IMR-90 (cell line): ENCODE measurements around the gene DNMT1. TPM values are rescaled to one million over a fixed set of nuclear protein-coding genes. Genes with fewer than 3 reads are reported as not detected.

Experiments
- ATAC-seq: fragments of 200-7000 bp; cut with Tn5 transposase; 2 replicates; pipeline ENCODE4 v1.9.1; 2020; ENCODE audit warnings: low read depth, mild to moderate bottlenecking, moderate library complexity
- BruUV-seq: library from RNA; stranded (reverse); fragments of 400-500 nt; replicated peaks from 2 replicates; lab custom pipeline; 2021; lab: Mats Ljungman, UMichigan
- CTCF ChIA-PET: fragments of 300-600 bp; formaldehyde crosslinking; extraction: SDS; loops from one replicate; lab custom pipeline; 2021; ENCODE audit warnings: antibody characterized with exemption; lab: Yijun Ruan, JAX
- POLR2A ChIA-PET: fragments of 300-600 bp; sonication (Branson Sonifier 250); formaldehyde crosslinking; loops from one replicate; lab custom pipeline; 2022; ENCODE audit warnings: antibody characterized with exemption; ENCODE audit not compliant: unreplicated experiment; lab: Charles Lee
- DNase-seq: peaks from one replicate; pipeline ENCODE4 v3.0.0; 2013
- H2AFZ ChIP-seq: replicated peaks from 2 replicates; pipeline ENCODE3; 2013; ENCODE audit warnings: low read length, mild to moderate bottlenecking; ENCODE audit not compliant: poor library complexity
- H2AK5ac ChIP-seq: 2 replicates; pipeline ENCODE4 v1.6.1; 2013; ENCODE audit warnings: low read depth, low read length, inconsistent platforms
- H2AK9ac ChIP-seq: replicated peaks from 2 replicates; pipeline ENCODE3; 2013; ENCODE audit warnings: mild to moderate bottlenecking, low read depth, low read length, moderate library complexity; ENCODE audit not compliant: poor library complexity
- H2BK120ac ChIP-seq: 2 replicates; pipeline ENCODE4 v1.6.1; 2013; ENCODE audit warnings: low read depth, low read length, inconsistent platforms
- H2BK15ac ChIP-seq: 3 replicates; pipeline ENCODE4 v1.6.1; 2013; ENCODE audit warnings: low read depth, low read length, inconsistent platforms
- H2BK20ac ChIP-seq: 2 replicates; pipeline ENCODE4 v1.6.1; 2013; ENCODE audit warnings: low read depth, mild to moderate bottlenecking, inconsistent platforms, low read length, moderate library complexity
- H2BK5ac ChIP-seq: 2 replicates; pipeline ENCODE4 v1.6.1; 2013; ENCODE audit warnings: mild to moderate bottlenecking, low read depth, low read length, inconsistent platforms; ENCODE audit not compliant: poor library complexity, severe bottlenecking
- H3K14ac ChIP-seq: replicated peaks from 2 replicates; pipeline ENCODE4 v1.6.1; 2013; ENCODE audit warnings: low read depth, low read length, inconsistent platforms
- H3K18ac ChIP-seq: 2 replicates; pipeline ENCODE4 v1.6.1; 2013; ENCODE audit warnings: low read depth, low read length, control low read depth
- H3K23ac ChIP-seq: 2 replicates; pipeline ENCODE4 v1.6.1; 2013; ENCODE audit warnings: low read depth, low read length, inconsistent platforms
- H3K27ac ChIP-seq: 2 replicates; pipeline ENCODE4 v1.5.1; 2013; ENCODE audit warnings: mild to moderate bottlenecking, control low read depth, low read length; ENCODE audit not compliant: insufficient read depth
- H3K27me3 ChIP-seq: 2 replicates; pipeline ENCODE4 v1.6.1; 2013; ENCODE audit warnings: low read length; ENCODE audit not compliant: control insufficient read depth, insufficient read depth
- H3K36me3 ChIP-seq: 2 replicates; pipeline ENCODE4 v1.6.1; 2013; ENCODE audit warnings: low read length, mixed read lengths; ENCODE audit not compliant: control insufficient read depth, insufficient read depth
- H3K4ac ChIP-seq: 2 replicates; pipeline ENCODE4 v1.6.1; 2013; ENCODE audit warnings: low read depth, low read length, inconsistent platforms
- H3K4me1 ChIP-seq: 2 replicates; pipeline ENCODE4 v1.6.1; 2013; ENCODE audit warnings: low read length, mixed read lengths; ENCODE audit not compliant: control insufficient read depth, insufficient read depth
- H3K4me2 ChIP-seq: 2 replicates; pipeline ENCODE4 v1.6.1; 2013; ENCODE audit warnings: low read depth, mild to moderate bottlenecking, control low read depth, low read length, moderate library complexity
- H3K4me3 ChIP-seq: 2 replicates; pipeline ENCODE4 v1.5.1; 2013; ENCODE audit warnings: low read depth, mild to moderate bottlenecking, control low read depth, low read length, moderate library complexity; ENCODE audit not compliant: insufficient read depth
- H3K56ac ChIP-seq: 2 replicates; pipeline ENCODE4 v1.6.1; 2013; ENCODE audit warnings: low read length, inconsistent platforms; ENCODE audit not compliant: insufficient read depth; ENCODE audit errors: extremely low read depth
- H3K79me1 ChIP-seq, 2 experiments: 2 replicates each; pipeline ENCODE4 v1.6.1; 2013; ENCODE audit warnings: low read length in 2 of 2, inconsistent platforms in 1 of 2, low read depth in 1 of 2
- H3K9ac ChIP-seq: 2 replicates; pipeline ENCODE4 v1.6.1; 2013; ENCODE audit warnings: low read depth, low read length, control low read depth
- H3K9me1 ChIP-seq: 2 replicates; pipeline ENCODE4 v1.6.1; 2013; ENCODE audit warnings: low read length, inconsistent platforms; ENCODE audit not compliant: insufficient read depth
- H3K9me3 ChIP-seq: 2 replicates; pipeline ENCODE4 v1.6.1; 2013; ENCODE audit warnings: low read length; ENCODE audit not compliant: control insufficient read depth, insufficient read depth
- H4K20me1 ChIP-seq: 2 replicates; pipeline ENCODE4 v1.6.1; 2013; ENCODE audit warnings: low read length, inconsistent platforms; ENCODE audit not compliant: insufficient read depth
- H4K5ac ChIP-seq: 2 replicates; pipeline ENCODE4 v1.6.1; 2013; ENCODE audit warnings: mild to moderate bottlenecking, low read depth, low read length, control low read depth
- H4K8ac ChIP-seq, 2 experiments: 2 replicates each; pipeline ENCODE4 v1.6.1; 2013; ENCODE audit warnings: low read depth in 2 of 2, low read length in 2 of 2, control low read depth in 1 of 2, inconsistent platforms in 1 of 2
- H4K91ac ChIP-seq: 2 replicates; pipeline ENCODE4 v1.6.1; 2013; ENCODE audit warnings: low read depth, low read length, inconsistent platforms; ENCODE audit not compliant: insufficient read depth
- MAZ ChIP-seq: IDR thresholded peaks from 2 replicates; pipeline ENCODE4 v1.6.1; 2012; ENCODE audit warnings: low read depth, mild to moderate bottlenecking, low read length, improper control_type of control experiment, moderate library complexity, borderline replicate concordance
- WGBS, 2 experiments: methylation state at CpG; one replicate each; pipeline versions ENCODE4 v1.1.5 to v1.1.7; 2013; ENCODE audit warnings: missing lambda C conversion rate in 2 of 2; ENCODE audit not compliant: insufficient read length in 1 of 2; ENCODE audit errors: extremely low coverage in 2 of 2; 5-methylcytosine and 5-hydroxymethylcytosine counted together
- dilution Hi-C: fragments of 300-500 bp; cut with HindIII; formaldehyde crosslinking; loops from one replicate; pipeline ENCODE4 v1.14.3; 2018; ENCODE audit warnings: low sequenced_read_pairs; ENCODE audit not compliant: unreplicated experiment
- in situ Hi-C: fragments of 300-500 bp; cut with MboI; formaldehyde crosslinking; loops from 3 replicates; pipeline ENCODE4 v1.14.3; 2019; ENCODE audit warnings: low sequenced_read_pairs, inconsistent platforms, mixed read lengths
- intact Hi-C: fragments of 100-400 bp; cut with micrococcal nuclease; formaldehyde crosslinking; loops from 2 replicates; pipeline ENCODE4 v1.10.0; 2022
- polyA plus RNA-seq, 3 experiments: library from polyadenylated mRNA; depleted of rRNA; stranded (reverse); fragments of >200 nt; gene quantifications; 2 replicates each; pipeline ENCODE4 v1.2.3, GENCODE V29; 2012; ENCODE audit warnings: low replicate concordance in 1 of 3
- total RNA-seq: library from RNA; depleted of rRNA; stranded (reverse); fragments of >200 nt; gene quantifications from 2 replicates; pipeline ENCODE4 v1.2.3, GENCODE V29; 2012

DNMT1 gene
- total and polyA plus RNA-seq, 2 of the 4 experiments (the other 2 are of a cell fraction), result 26.2 to 83.6 TPM

- in situ Hi-C loops (no loop called here), dilution Hi-C loops (no loop called here), intact Hi-C loops (no loop called here)
- H3K4me1 ChIP-seq, result peaks cover 4% of the 10 kb centered on the region; the same call in 1 of the 2 replicates
- H3K27ac ChIP-seq, result no peak overlapping the region
- H2BK5ac ChIP-seq, result no peak overlapping the region
- H2BK120ac ChIP-seq, result no peak overlapping the region
- H2BK20ac ChIP-seq, result no peak overlapping the region
- peaks cover 19 to 55% of the 10 kb centered on the region in 2 experiments for H3K79me1 ChIP-seq
- H2BK15ac ChIP-seq, result no peak overlapping the region
- no peak overlapping the region for H3K14ac ChIP-seq
- peaks cover 40% of the 10 kb centered on the region for H3K36me3 ChIP-seq
- no CpG with 5 or more reads among the region's 1 CpG for WGBS, 2 experiments
- H2AFZ ChIP-seq, result no peak overlapping the region
- H3K4ac ChIP-seq, result no peak overlapping the region
- no peak overlapping the region for H4K91ac ChIP-seq
- BruUV-seq, result no TSS peak
- no peak overlapping the region for H3K4me3 ChIP-seq
- no peak overlapping the region for H2AK5ac ChIP-seq
- H3K9ac ChIP-seq, result no peak overlapping the region
- no peak overlapping the region for H4K5ac ChIP-seq
- DNase-seq (no peak), ATAC-seq (no peak)
- peaks cover 3% of the 10 kb centered on the region for H3K9me1 ChIP-seq
- TF ChIP-seq MAZ, result no peak
- CTCF ChIA-PET, result interaction anchor here (0.5 to 0.6 kb wide), 3 partner anchors 35 to 297 kb away, joined by 3 to 4 read pairs (median 3); no protein-coding TSS in a partner anchor
- peaks cover 38% of the 10 kb centered on the region for H4K20me1 ChIP-seq
- H3K56ac ChIP-seq, result no peak overlapping the region
- H4K8ac ChIP-seq, result no peak overlapping the region
- POLR2A ChIA-PET, result no interaction called here
- no peak overlapping the region for H2AK9ac ChIP-seq
- no peaks in the 10 kb centered on the region for H3K27me3 ChIP-seq
- H3K18ac ChIP-seq, result no peak overlapping the region
- no peak overlapping the region for H3K4me2 ChIP-seq
- no peak overlapping the region for H3K23ac ChIP-seq
- H3K9me3 ChIP-seq, result no peaks in the 10 kb centered on the region
These were observed 12.7 kb downstream of the DNMT1 start for GRCh38 chr19:10182076-10182475.
